SK-N-SH treated with all-trans-retinoic acid at 6 μM for 48 hours (cell line): ENCODE data around the gene XPC.

Experiments used
- ARNTL ChIP-seq: fragments of 450-650 bp; formaldehyde crosslinking; IDR thresholded peaks from 2 replicates; pipeline ENCODE4 v1.5.0; 2020; ENCODE audit warnings: low read depth, mild to moderate bottlenecking, moderate library complexity, borderline replicate concordance
- BACH2 ChIP-seq: fragments of 250-450 bp; sonication (Bioruptor Pico); IDR thresholded peaks from 2 replicates; pipeline ENCODE4 v1.9.0; 2021; ENCODE audit warnings: mild to moderate bottlenecking, borderline replicate concordance
- GLIS3 ChIP-seq: fragments of 250-450 bp; sonication (Bioruptor Pico); IDR thresholded peaks from 2 replicates; pipeline ENCODE4 v1.5.0; 2020; ENCODE audit warnings: mild to moderate bottlenecking, moderate library complexity
- OSR1 ChIP-seq: fragments of 250-450 bp; sonication (Bioruptor Pico); IDR thresholded peaks from 2 replicates; pipeline ENCODE4 v1.8.0; 2022; ENCODE audit warnings: moderate library complexity, mild to moderate bottlenecking, inconsistent platforms
- PATZ1 ChIP-seq: fragments of 250-450 bp; sonication (Bioruptor Pico); IDR thresholded peaks from 2 replicates; pipeline ENCODE4 v1.8.0; 2020; ENCODE audit warnings: mild to moderate bottlenecking, moderate library complexity, borderline replicate concordance
- RARB ChIP-seq: fragments of 250-450 bp; sonication (Bioruptor Pico); IDR thresholded peaks from 2 replicates; pipeline ENCODE4 v1.8.0; 2021; ENCODE audit warnings: mild to moderate bottlenecking, moderate library complexity
- TOX ChIP-seq: fragments of 250-450 bp; sonication (Bioruptor Pico); IDR thresholded peaks from 2 replicates; pipeline ENCODE4 v1.8.0; 2021; ENCODE audit warnings: mild to moderate bottlenecking, moderate library complexity, borderline replicate concordance
- ZFP30 ChIP-seq: fragments of 450-650 bp; formaldehyde crosslinking; IDR thresholded peaks from 2 replicates; pipeline ENCODE4 v1.5.0; 2022; ENCODE audit warnings: mild to moderate bottlenecking, moderate library complexity
- TF ChIP-seq, protein P1 (sequence below): fragments of 250-450 bp; sonication (Bioruptor Pico); IDR thresholded peaks from 2 replicates; pipeline ENCODE4 v1.5.1; 2020; ENCODE audit warnings: low read depth, mild to moderate bottlenecking, moderate library complexity
- TF ChIP-seq, protein P2 (sequence below): fragments of 250-450 bp; sonication (Bioruptor Pico); IDR thresholded peaks from 2 replicates; pipeline ENCODE4 v1.8.0; 2021; ENCODE audit warnings: low read depth, mild to moderate bottlenecking, moderate library complexity, borderline replicate concordance

DNA sequence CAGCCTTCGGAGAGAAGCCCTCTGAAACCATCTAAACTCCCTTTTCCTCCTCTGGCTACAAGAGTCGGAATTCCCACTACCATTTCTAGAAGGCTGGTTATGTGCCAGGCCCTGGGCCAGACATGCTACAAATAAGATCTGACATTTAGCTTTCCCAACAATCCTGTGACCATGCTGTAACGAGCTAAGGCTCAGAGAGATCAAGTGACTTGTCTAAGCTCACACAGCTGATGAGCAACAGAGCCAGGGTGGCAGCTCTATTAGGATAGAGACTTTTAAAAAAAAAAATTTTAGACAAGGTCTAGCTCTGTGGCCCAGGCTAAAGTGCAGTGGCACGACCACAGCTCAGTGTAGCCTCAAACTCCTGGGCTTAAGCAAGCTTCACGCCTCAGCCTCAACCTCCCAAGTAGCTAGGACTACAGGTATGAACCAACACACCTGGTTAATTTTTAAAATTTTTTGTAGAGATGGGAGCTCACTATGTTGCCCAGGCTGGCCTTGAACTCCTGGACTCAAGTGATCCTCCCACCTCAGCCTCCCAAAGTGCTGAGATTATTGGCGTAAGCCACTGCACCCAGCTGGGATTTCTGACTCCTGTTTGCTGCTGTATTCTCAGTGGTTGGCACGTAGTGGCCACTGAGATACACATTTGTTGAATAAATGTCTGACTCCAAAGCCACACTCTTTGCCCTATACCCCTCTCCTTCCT is 34.8 kb upstream of the XPC start:
- no peak for TF ChIP-seq RARB (CRISPR knock-in tag)
- TF ChIP-seq PATZ1 (CRISPR knock-in tag), result no peak
- TF ChIP-seq ARNTL, result no peak
- TF ChIP-seq GLIS3, result no peak
- TF ChIP-seq, protein P1, sequence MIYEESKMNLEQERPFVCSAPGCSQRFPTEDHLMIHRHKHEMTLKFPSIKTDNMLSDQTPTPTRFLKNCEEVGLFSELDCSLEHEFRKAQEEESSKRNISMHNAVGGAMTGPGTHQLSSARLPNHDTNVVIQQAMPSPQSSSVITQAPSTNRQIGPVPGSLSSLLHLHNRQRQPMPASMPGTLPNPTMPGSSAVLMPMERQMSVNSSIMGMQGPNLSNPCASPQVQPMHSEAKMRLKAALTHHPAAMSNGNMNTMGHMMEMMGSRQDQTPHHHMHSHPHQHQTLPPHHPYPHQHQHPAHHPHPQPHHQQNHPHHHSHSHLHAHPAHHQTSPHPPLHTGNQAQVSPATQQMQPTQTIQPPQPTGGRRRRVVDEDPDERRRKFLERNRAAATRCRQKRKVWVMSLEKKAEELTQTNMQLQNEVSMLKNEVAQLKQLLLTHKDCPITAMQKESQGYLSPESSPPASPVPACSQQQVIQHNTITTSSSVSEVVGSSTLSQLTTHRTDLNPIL (CRISPR knock-in tag), result no peak
- TF ChIP-seq TOX (CRISPR knock-in tag), result no peak
- TF ChIP-seq ZFP30 (CRISPR knock-in tag), result no peak
- TF ChIP-seq OSR1 (CRISPR knock-in tag), result no peak
- TF ChIP-seq BACH2 (CRISPR knock-in tag), result no peak
- TF ChIP-seq, protein P2, sequence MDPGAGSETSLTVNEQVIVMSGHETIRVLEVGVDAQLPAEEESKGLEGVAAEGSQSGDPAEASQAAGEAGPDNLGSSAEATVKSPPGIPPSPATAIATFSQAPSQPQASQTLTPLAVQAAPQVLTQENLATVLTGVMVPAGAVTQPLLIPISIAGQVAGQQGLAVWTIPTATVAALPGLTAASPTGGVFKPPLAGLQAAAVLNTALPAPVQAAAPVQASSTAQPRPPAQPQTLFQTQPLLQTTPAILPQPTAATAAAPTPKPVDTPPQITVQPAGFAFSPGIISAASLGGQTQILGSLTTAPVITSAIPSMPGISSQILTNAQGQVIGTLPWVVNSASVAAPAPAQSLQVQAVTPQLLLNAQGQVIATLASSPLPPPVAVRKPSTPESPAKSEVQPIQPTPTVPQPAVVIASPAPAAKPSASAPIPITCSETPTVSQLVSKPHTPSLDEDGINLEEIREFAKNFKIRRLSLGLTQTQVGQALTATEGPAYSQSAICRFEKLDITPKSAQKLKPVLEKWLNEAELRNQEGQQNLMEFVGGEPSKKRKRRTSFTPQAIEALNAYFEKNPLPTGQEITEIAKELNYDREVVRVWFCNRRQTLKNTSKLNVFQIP (CRISPR knock-in tag), result no peak
